GM23338 (cell line): ENCODE data around the gene PFDN4.

Experiments
- CREB1 ChIP-seq: fragments of 250-450 bp; sonication (Bioruptor Pico); IDR thresholded peaks from 2 replicates; pipeline ENCODE4 v1.5.0; 2020; ENCODE audit warnings: low read depth, mild to moderate bottlenecking, moderate library complexity
- EZH2 ChIP-seq: fragments of 200-600 bp; sonication (generic); IDR thresholded peaks from one replicate; pipeline ENCODE4 v1.8.0; 2017; ENCODE audit warnings: antibody characterized with exemption, mild to moderate bottlenecking, low read depth; ENCODE audit not compliant: unreplicated experiment
- EZH2phosphoT487 ChIP-seq: fragments of 200-600 bp; sonication (generic); IDR thresholded peaks from one replicate; pipeline ENCODE4 v1.8.1; 2018; ENCODE audit warnings: antibody characterized with exemption; ENCODE audit not compliant: unreplicated experiment
- JUNB ChIP-seq: IDR thresholded peaks from one replicate; pipeline ENCODE4 v1.6.1; 2016; ENCODE audit warnings: antibody characterized with exemption; ENCODE audit not compliant: unreplicated experiment
- REST ChIP-seq: IDR thresholded peaks from one replicate; pipeline ENCODE4 v1.6.1; 2018; ENCODE audit warnings: antibody characterized with exemption; ENCODE audit not compliant: unreplicated experiment
- TF ChIP-seq, protein P1 (sequence below), 2 experiments: fragments of 200-600 bp in 1 of 2; sonication (generic) in 1 of 2; conservative IDR thresholded peaks; 2 replicates each; pipeline versions ENCODE4 v1.5.1 to v1.6.1; 2016 to 2017; ENCODE audit warnings: antibody characterized with exemption in 2 of 2, low read depth in 2 of 2, mild to moderate bottlenecking in 2 of 2, moderate library complexity in 1 of 2

DNA sequence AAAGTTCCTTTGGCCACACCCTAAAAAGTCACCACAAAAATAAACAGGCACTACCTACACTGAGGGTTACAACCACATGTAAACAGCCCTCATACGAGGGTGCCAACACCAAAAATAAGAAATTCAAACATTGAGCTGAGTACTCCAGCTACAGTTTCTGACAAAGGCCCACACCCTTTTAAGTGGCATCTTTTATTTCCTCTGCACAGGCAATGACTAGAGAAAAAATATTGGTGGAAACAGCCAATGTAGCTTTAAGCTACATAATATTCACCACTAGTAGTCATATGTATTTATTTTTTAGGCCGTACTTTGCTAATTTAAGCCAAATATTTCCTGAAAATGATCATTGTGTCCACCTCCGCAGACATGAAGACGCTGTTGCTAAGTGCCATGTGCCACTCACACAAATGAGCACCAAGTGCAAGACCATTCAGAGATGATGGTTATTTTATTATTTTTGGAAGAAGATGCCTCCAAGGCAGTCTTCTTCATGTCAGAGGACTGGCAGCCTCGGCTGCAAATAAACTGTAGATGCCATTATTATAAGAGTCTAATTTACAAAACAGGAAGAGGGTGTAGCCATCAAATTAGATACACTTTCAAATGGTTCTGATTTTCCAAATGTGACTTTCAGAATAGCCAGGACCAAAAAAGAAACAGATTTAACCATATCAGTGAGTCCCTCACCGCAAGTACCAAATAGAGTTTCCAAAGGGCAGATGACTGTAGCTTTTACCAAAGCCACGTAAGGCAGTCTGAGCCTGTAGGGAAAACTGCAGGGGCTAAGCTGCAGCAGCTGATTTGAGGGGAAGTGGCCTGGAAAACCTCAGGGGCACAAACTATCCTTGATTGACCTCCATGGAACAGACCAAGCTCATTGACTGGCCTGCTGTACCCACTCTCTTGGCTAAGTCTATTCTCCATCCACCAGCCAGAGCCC lies 47.6 kb upstream of the PFDN4 start:
- TF ChIP-seq EZH2: no peak
- no peak for TF ChIP-seq JUNB
- no peak for TF ChIP-seq REST
- no peak for TF ChIP-seq CREB1 (CRISPR knock-in tag)
- TF ChIP-seq, protein P1, sequence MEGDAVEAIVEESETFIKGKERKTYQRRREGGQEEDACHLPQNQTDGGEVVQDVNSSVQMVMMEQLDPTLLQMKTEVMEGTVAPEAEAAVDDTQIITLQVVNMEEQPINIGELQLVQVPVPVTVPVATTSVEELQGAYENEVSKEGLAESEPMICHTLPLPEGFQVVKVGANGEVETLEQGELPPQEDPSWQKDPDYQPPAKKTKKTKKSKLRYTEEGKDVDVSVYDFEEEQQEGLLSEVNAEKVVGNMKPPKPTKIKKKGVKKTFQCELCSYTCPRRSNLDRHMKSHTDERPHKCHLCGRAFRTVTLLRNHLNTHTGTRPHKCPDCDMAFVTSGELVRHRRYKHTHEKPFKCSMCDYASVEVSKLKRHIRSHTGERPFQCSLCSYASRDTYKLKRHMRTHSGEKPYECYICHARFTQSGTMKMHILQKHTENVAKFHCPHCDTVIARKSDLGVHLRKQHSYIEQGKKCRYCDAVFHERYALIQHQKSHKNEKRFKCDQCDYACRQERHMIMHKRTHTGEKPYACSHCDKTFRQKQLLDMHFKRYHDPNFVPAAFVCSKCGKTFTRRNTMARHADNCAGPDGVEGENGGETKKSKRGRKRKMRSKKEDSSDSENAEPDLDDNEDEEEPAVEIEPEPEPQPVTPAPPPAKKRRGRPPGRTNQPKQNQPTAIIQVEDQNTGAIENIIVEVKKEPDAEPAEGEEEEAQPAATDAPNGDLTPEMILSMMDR (conservative IDR thresholded peaks at IDR 0.05; ENCODE audit: low read depth in 2 of 2): no peak
- TF ChIP-seq EZH2phosphoT487: no peak
